Measurements from ENCODE around the gene COX5B. TPM values are rescaled to one million over a fixed set of nuclear protein-coding genes. Genes with fewer than 3 reads are reported as not detected.
"Not testable (repeated sequence)": the region's sequence is repeated elsewhere in the genome, so short reads cannot be mapped to it uniquely, and the experiment has no call there.

The COX5B gene
- polyA plus RNA-seq, 1 donor (not counting 4 experiments of a cell fraction or from before 2014, with no cell fraction given) = 311 TPM

- Histone ChIP-seq H2AFZ (ENCODE audit: control insufficient read depth, low read length) (no peak overlapping the region), H3K9me3 (ENCODE audit: control insufficient read depth, low read depth, low read length) (no peaks in the 10 kb centered on the region), H3K9ac (ENCODE audit: control insufficient read depth, extremely low read depth, insufficient read depth, low read length) (no peak overlapping the region), H3K4me1 (ENCODE audit: control insufficient read depth, extremely low read depth, insufficient read depth, low read length) (no peaks in the 10 kb centered on the region), H3K27ac (ENCODE audit: control insufficient read depth, insufficient read depth, low read length) (no peak overlapping the region), H3K27me3 (ENCODE audit: control insufficient read depth, extremely low read depth, insufficient read depth, low read length) (no peaks in the 10 kb centered on the region), H3K4me2 (ENCODE audit: control insufficient read depth, extremely low read depth, insufficient read depth, low read depth, low read length) (no peak overlapping the region), H4K20me1 (ENCODE audit: control insufficient read depth, extremely low read depth, insufficient read depth, low read length) (no peaks in the 10 kb centered on the region), H3K79me2 (ENCODE audit: control insufficient read depth, insufficient read depth, low read length) (no peaks in the 10 kb centered on the region), H3K9me1 (ENCODE audit: control insufficient read depth, extremely low read depth, insufficient read depth, low read length) (no peaks in the 10 kb centered on the region), H3K36me3 (ENCODE audit: control insufficient read depth in 2 of 2, extremely low read depth in 1 of 2, insufficient read depth in 2 of 2, low read length in 2 of 2) (no peaks in the 10 kb centered on the region), H3K4me3 (ENCODE audit: control insufficient read depth in 2 of 3, extremely low read depth in 1 of 3, insufficient read depth in 2 of 3, low read depth in 1 of 3, low read length in 3 of 3) (no peak overlapping the region)
- TF ChIP-seq CTCF (optimal IDR thresholded peaks at IDR 0.05 in 1 of 3, IDR thresholded peaks at IDR 0.05 in 1 of 3, conservative IDR thresholded peaks at IDR 0.05 in 1 of 3; ENCODE audit: extremely low read depth in 1 of 3, insufficient read depth in 2 of 3, low read length in 3 of 3) (no peak), EZH2 (IDR thresholded peaks at IDR 0.05; ENCODE audit: low read length) (no peak)
- dilution Hi-C loops (cut with MboI; ENCODE audit: extremely low pct_ligation_motif_present, low sequenced_read_pairs) = no loop called here
- DNase-seq (ENCODE audit: low read depth, low spot score) (no peak), FAIRE-seq (no peak)
Measured at GRCh38 chr2:97671526-97671925, 25.7 kb downstream of the COX5B start.

GRCh38 chr2:97672606-97673140, 26.8 kb downstream of the COX5B start:
- H2AFZ ChIP-seq (ENCODE audit: control insufficient read depth, low read length); H3K79me2 ChIP-seq (ENCODE audit: control insufficient read depth, insufficient read depth, low read length); FAIRE-seq; H4K20me1 ChIP-seq (ENCODE audit: control insufficient read depth, extremely low read depth, insufficient read depth, low read length); H3K9ac ChIP-seq (ENCODE audit: control insufficient read depth, extremely low read depth, insufficient read depth, low read length); H3K9me1 ChIP-seq (ENCODE audit: control insufficient read depth, extremely low read depth, insufficient read depth, low read length); dilution Hi-C loops (cut with MboI; ENCODE audit: extremely low pct_ligation_motif_present, low sequenced_read_pairs); H3K36me3 ChIP-seq (ENCODE audit: control insufficient read depth in 2 of 2, extremely low read depth in 1 of 2, insufficient read depth in 2 of 2, low read length in 2 of 2); H3K27me3 ChIP-seq (ENCODE audit: control insufficient read depth, extremely low read depth, insufficient read depth, low read length); H3K4me3 ChIP-seq (ENCODE audit: control insufficient read depth in 2 of 3, extremely low read depth in 1 of 3, insufficient read depth in 2 of 3, low read depth in 1 of 3, low read length in 3 of 3); DNase-seq (ENCODE audit: low read depth, low spot score); H3K4me1 ChIP-seq (ENCODE audit: control insufficient read depth, extremely low read depth, insufficient read depth, low read length); H3K4me2 ChIP-seq (ENCODE audit: control insufficient read depth, extremely low read depth, insufficient read depth, low read depth, low read length); H3K27ac ChIP-seq (ENCODE audit: control insufficient read depth, insufficient read depth, low read length); H3K9me3 ChIP-seq (ENCODE audit: control insufficient read depth, low read depth, low read length): not testable (repeated sequence)
